ENCODE data around the gene FAIM2.

GRCh38 chr12:49885118-49885517, 18.6 kb downstream of the FAIM2 start:
- TF ChIP-seq CTCF (conservative IDR thresholded peaks at IDR 0.05; ENCODE audit: low read depth, low read length), result no peak
- no peak for TF ChIP-seq EZH2phosphoT487 (IDR thresholded peaks at IDR 0.05; ENCODE audit: borderline replicate concordance, low read length)

All from PC-3 (cell line).